Mesenteric fat pad (tissue), 1 donor: ENCODE measurements around the gene CYP3A7. TPM values are rescaled to one million over a fixed set of nuclear protein-coding genes. Genes with fewer than 3 reads are reported as not detected.
"Not testable (repeated sequence)": the region's sequence is repeated elsewhere in the genome, so short reads cannot be mapped to it uniquely, and the experiment has no call there.

ENCODE experiments used
- DNase-seq: peaks from one replicate; pipeline ENCODE4 v3.0.0-alpha.2; 2020; ENCODE audit warnings: low spot score
- total RNA-seq: library from RNA; stranded (reverse); fragmentation: NEBNext Ultra II Directional; extraction: Animal tissue kit (Norgen Biotek cat#: 25700); gene quantifications from one replicate; pipeline ENCODE4 v1.2.1, GENCODE V29; 2021
- donor health status: DM: yes; HTN: yes; CAD: no.

CYP3A7 gene
- total RNA-seq, 1 donor from 2014 or later = not detected

DNA sequence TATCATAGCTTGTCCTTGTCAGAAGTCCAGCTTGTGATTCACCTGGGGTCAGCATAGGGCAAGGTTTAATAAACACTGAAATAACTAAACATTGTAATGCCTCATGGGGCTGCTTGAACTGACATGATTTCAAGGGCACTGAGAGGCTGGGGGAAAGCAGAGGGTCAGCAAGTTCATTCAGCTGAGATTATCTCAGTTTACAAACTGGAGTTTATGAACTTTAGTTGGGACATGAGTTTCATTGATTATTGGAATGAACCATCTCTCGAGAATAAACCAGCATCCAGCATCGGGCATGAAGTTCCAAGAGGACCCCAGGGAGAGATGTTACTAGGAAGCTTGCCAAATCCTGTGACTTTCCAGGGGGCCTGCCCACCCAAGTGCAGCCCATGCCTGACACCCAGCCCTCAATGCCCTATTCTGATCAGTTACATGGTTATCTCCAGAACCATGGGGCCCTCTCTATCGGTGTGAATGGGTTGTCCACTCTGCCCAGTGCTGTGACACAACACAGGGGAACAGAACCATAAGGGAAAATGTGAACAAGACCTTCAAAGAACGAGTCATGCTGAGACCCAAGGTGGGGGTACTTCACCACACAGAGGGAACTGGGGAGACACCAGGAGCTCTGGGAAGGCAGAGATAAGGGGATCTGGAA lies 7.9 kb upstream of the CYP3A7 start:
- DNase-seq = no peak

- no peak for DNase-seq
These were observed 6.4 kb upstream of the CYP3A7 start for GRCh38 chr7:99741441-99741795.

GRCh38 chr7:99740573-99741440 lies 5.8 kb upstream of the CYP3A7 start:
- DNase-seq = no peak

GRCh38 chr7:99739699-99740572 lies 4.9 kb upstream of the CYP3A7 start:
- no peak for DNase-seq

- DNase-seq = no peak
These were observed 2.7 kb upstream of the CYP3A7 start for GRCh38 chr7:99737726-99738125.

GRCh38 chr7:99736667-99737066 lies 1.7 kb upstream of the CYP3A7 start:
- DNase-seq = not testable (repeated sequence)

GRCh38 chr7:99733448-99733847 lies 1.5 kb downstream of the CYP3A7 start:
- DNase-seq = no peak

DNA sequence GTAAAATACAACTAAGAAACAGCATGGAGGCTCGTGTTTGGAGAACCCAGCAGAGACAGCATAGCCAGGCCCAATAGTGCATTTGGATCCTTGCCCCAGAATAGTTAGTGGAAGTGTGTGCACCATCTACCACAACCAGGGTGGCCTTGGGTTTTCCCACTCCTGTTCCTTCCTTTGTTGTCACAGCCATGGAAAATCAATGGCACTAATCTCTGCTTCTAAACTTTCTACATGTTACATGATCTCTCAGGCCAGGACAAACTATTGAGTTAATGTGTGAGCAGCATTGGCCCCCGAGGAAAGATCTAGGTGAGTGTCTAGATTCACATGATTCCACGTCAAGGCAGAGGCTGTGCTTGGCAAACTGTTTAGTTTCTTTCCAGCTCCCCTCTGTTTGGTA lies 2.0 kb downstream of the CYP3A7 start:
- no peak for DNase-seq

- no peak for DNase-seq
These were observed 3.2 kb downstream of the CYP3A7 start for GRCh38 chr7:99731638-99732374.

GRCh38 chr7:99730992-99731391 lies 4.0 kb downstream of the CYP3A7 start:
- no peak for DNase-seq

DNA sequence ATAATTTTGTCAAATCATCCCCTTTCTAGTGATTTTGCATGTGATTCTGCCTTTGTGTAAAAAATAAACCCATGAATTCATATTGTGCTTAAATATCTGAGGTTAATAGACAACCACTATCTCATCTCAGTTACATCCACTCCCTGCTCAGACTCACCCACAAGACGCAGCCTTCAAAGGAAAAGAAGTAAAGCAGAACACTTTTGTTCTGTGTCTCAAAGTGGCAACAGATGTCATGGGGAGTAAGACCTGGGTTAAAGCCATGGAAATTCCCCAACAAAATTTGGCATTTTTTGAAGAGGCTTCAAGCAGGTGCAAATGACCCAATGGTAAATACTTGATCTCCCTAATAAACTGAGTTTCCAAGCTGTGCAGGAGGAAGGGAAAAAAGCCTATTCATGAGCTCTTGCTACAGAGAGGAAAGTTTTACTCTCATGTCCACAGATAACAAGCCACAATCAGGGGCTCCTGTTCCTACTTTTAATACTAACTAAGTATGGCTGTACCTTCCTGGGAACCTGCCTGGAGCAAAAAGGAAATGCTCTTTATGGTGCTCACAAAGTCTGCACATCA lies 4.7 kb downstream of the CYP3A7 start:
- no peak for DNase-seq

DNA sequence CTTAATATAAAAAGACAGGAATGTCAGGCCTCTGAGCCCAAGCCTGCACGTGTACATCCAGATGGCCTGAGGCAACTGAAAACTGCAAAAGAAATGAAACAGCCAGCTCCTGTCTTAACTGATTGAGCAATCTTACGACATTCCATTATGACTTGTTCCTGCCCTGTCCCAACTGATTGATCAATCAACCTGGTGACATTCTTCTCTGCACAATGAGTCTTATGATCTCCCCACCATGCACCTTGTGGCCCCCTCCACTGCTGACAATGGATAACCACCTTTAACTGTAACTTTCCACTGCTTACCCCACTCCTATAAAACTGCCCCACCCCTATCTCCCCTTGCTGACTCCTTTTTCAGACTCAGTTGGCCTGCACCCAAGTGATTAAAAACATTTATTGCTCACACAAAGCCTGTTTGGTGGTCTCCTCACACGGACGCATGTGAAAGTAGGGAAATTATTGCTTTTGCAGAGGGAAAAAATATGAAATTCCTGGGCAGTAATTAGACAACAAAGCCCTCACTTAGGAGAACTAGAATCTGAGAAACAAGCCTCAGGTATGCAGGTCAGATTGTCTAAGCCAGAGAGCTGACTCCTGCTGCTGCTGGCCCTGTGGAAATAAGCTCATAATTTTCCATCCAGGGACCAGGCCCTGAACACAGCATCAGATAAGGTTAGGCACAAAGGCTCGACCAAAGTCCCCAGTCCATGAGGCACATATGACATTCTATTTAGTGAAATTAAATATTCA lies 5.3 kb downstream of the CYP3A7 start:
- DNase-seq = no peak

- no peak for DNase-seq
These were observed 6.4 kb downstream of the CYP3A7 start for GRCh38 chr7:99728615-99729014.

GRCh38 chr7:99723201-99723600 lies 11.8 kb downstream of the CYP3A7 start:
- DNase-seq = not testable (repeated sequence)

DNA sequence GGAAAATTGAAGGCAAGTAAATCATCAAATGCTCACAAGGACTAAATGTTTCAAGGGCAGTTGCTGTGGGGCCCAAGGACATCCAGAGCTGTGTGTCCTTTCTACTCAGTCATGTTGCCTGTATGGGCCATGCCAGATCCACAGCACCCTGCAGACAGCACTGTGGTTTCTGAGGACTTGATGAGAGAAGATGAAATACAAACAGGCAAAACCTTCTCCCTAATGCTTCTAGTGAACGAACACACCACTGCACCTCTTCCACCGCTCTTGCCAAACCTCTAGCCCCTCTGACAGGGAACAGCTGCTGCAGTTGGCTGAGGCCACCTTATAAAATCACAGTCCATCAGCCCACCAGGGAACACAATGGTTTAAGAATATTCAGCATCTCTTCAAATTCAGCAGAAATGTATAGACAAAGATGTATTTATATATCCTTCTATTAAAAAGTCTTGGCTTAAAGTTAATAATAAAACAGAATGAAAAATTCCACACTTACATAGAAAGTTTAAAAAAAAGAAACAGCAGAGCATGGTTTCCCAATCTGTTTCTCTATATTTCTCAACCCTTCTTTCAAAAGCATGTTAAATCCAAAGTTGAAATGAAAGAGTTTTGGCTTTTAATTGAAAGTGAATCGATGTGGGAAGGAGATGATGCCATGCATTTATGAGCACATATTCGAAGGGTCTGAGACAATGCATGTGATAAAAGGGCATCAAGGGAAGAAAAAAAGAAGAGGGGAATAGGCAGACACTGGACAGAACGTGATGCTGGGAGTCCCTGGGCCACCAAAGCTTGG lies 14.0 kb downstream of the CYP3A7 start:
- DNase-seq = no peak

- no peak for DNase-seq
These were observed 14.8 kb downstream of the CYP3A7 start for GRCh38 chr7:99719996-99720769.

DNA sequence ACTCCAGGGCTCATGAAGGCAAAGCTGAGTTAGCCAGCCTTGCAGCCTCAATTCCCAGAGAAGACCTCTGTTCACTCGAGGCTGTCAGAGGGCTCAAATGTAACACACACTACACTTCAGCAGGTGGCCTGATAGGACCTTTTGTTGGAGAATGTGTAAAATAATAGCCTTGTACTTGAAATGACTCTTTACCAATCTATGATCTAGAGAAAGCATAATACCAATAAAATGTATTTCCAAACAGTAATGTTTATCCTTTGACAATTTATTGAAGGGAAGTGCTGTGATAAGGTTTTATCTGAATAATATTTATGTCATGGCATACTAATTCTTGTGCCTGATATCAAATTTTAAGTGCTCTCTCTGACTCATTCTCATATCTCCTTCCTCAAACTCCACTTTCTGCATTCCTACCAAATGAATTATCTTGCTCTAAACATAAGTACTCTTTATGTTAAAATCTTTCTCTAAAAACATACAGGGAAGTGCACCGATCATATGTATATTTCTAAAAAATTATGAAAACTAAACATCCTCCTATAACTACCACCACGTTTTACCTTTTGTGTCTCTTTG lies 20.9 kb downstream of the CYP3A7 start:
- DNase-seq = no peak
